ENCODE data around the gene TMUB1. TPM values are rescaled to one million over a fixed set of nuclear protein-coding genes. Genes with fewer than 3 reads are reported as not detected.

TMUB1 gene
- total and polyA plus RNA-seq, 2 donors (not counting 3 experiments of a cell fraction or from before 2014, with no cell fraction given), result 41.3 to 45.3 TPM

GRCh38 chr7:151081170-151082101 lies 1.9 kb downstream of the TMUB1 start:
- H3K27ac ChIP-seq (ENCODE audit: insufficient read depth, low read depth, low read length), result peak overlapping the region; percentile 53
- H3K9me3 ChIP-seq (replicated peaks; ENCODE audit: control insufficient read depth, insufficient read depth, low read length), result no peaks in the 10 kb centered on the region
- DNase-seq (ENCODE audit: low read depth, low spot score) (no peak), FAIRE-seq (no peak)
- intact Hi-C loops (cut with micrococcal nuclease) (no loop called here), dilution Hi-C loops (cut with MboI; ENCODE audit: extremely low pct_ligation_motif_present, low sequenced_read_pairs) (no loop called here)
- peak overlapping the region; percentile 71 for H3K4me2 ChIP-seq (ENCODE audit: insufficient read depth, low read length)
- H3K36me3 ChIP-seq (ENCODE audit: control insufficient read depth in 2 of 2, extremely low read depth in 1 of 2, insufficient read depth in 2 of 2, low read length in 2 of 2), result no peaks in the 10 kb centered on the region
- H3K79me2 ChIP-seq (ENCODE audit: control insufficient read depth, insufficient read depth, low read length), result peaks cover 28% of the 10 kb centered on the region
- H3K4me1 ChIP-seq (ENCODE audit: control insufficient read depth, extremely low read depth, insufficient read depth, low read length), result peaks cover 42% of the 10 kb centered on the region
- H2AFZ ChIP-seq (ENCODE audit: low read depth, low read length), result no peak overlapping the region
- H4K20me1 ChIP-seq (replicated peaks; ENCODE audit: control insufficient read depth, extremely low read depth, insufficient read depth, low read length), result no peaks in the 10 kb centered on the region
- no peaks in the 10 kb centered on the region for H3K27me3 ChIP-seq (ENCODE audit: control insufficient read depth in 2 of 2, insufficient read depth in 2 of 2, low read length in 2 of 2)
- no peaks in the 10 kb centered on the region for H3K9me1 ChIP-seq (replicated peaks; ENCODE audit: control insufficient read depth, extremely low read depth, insufficient read depth, low read length)
- ChIA-PET POLR2A (interaction anchor here (1.0 kb wide), 1 partner anchor 14 kb away, joined by 7 read pairs; no protein-coding TSS in a partner anchor), CTCF (interaction anchor here (0.9 to 1.4 kb wide), 8 partner anchors 10 to 551 kb away, joined by 3 to 6 read pairs (median 4); no protein-coding TSS in a partner anchor)
- peak overlapping the region in 2 of 3 experiments; percentile 17 to 18 for H3K4me3 ChIP-seq (replicated peaks in 1 of 3; ENCODE audit: insufficient read depth in 1 of 3, low read depth in 1 of 3, low read length in 3 of 3)
- peak overlapping the region; percentile 88 for H3K9ac ChIP-seq (replicated peaks; ENCODE audit: extremely low read depth, insufficient read depth, low read length)
- no TSS peak for BruUV-seq (replicated peaks)
- no peak for TF ChIP-seq POLR2AphosphoS5 (IDR thresholded peaks at IDR 0.05; ENCODE audit: insufficient read depth, low read depth, low read length)

- intact Hi-C loops (cut with micrococcal nuclease), result loop anchor here (1.0 kb wide), 4 partner anchors 9 to 52 kb away; partner anchors contain the start of gene ABCB8
- POLR2A ChIA-PET, result interaction anchor here (1.0 kb wide), 1 partner anchor 13 kb away, joined by 7 read pairs; no protein-coding TSS in a partner anchor
These were observed 2.6 kb downstream of the TMUB1 start, which contains the start of gene FASTK for GRCh38 chr7:151080522-151081169. FASTK (minus strand) TSS chr7:151080809; CDS start chr7:151080766, 43 bp downstream.

More at GRCh38 chr7:151080522-151081169, 2.6 kb downstream of the TMUB1 start, which contains the start of gene FASTK:
- CTCF ChIA-PET, result interaction anchor here (0.9 to 1.4 kb wide), 9 partner anchors 9 to 552 kb away, joined by 3 to 6 read pairs (median 4); no protein-coding TSS in a partner anchor
- Histone ChIP-seq H3K4me3 (replicated peaks in 1 of 3; ENCODE audit: insufficient read depth in 1 of 3, low read depth in 1 of 3, low read length in 3 of 3) (peak within 1 kb of the TSS; percentile 29 to 75 (median 53)), H3K9me1 (replicated peaks; ENCODE audit: control insufficient read depth, extremely low read depth, insufficient read depth, low read length) (no peaks in the 10 kb centered on the region), H3K36me3 (ENCODE audit: control insufficient read depth in 2 of 2, extremely low read depth in 1 of 2, insufficient read depth in 2 of 2, low read length in 2 of 2) (peaks cover 2 to 3% of the 10 kb centered on the region in 2 experiments), H2AFZ (ENCODE audit: low read depth, low read length) (peak within 1 kb of the TSS; percentile 39), H3K79me2 (ENCODE audit: control insufficient read depth, insufficient read depth, low read length) (peaks cover 28% of the 10 kb centered on the region), H3K27me3 (ENCODE audit: control insufficient read depth in 2 of 2, insufficient read depth in 2 of 2, low read length in 2 of 2) (no peaks in the 10 kb centered on the region), H4K20me1 (replicated peaks; ENCODE audit: control insufficient read depth, extremely low read depth, insufficient read depth, low read length) (no peaks in the 10 kb centered on the region), H3K27ac (ENCODE audit: insufficient read depth, low read depth, low read length) (peak within 1 kb of the TSS; percentile 53), H3K9ac (replicated peaks; ENCODE audit: extremely low read depth, insufficient read depth, low read length) (peak within 1 kb of the TSS; percentile 88), H3K4me1 (ENCODE audit: control insufficient read depth, extremely low read depth, insufficient read depth, low read length) (peaks cover 39% of the 10 kb centered on the region), H3K9me3 (replicated peaks; ENCODE audit: control insufficient read depth, insufficient read depth, low read length) (no peaks in the 10 kb centered on the region), H3K4me2 (ENCODE audit: insufficient read depth, low read length) (peak within 1 kb of the TSS; percentile 71)
- dilution Hi-C loops (cut with MboI; ENCODE audit: extremely low pct_ligation_motif_present, low sequenced_read_pairs), result no loop called here
- DNase-seq (ENCODE audit: low read depth, low spot score), result peak; percentile 91
- no TSS peak for BruUV-seq (replicated peaks)
- peak; percentile 98 for FAIRE-seq
- TF ChIP-seq EZH2 (IDR thresholded peaks at IDR 0.05; ENCODE audit: borderline replicate concordance, low read depth, low read length, severe bottlenecking) (no peak), JUN (IDR thresholded peaks at IDR 0.05; ENCODE audit: borderline replicate concordance, insufficient read depth, insufficient read length, low read depth) (no peak), POLR2A (IDR thresholded peaks at IDR 0.05; ENCODE audit: low read depth, low read length) (peak; percentile 84), GATA2 (IDR thresholded peaks at IDR 0.05; ENCODE audit: insufficient read depth, insufficient read length, low read depth, low read length) (no peak), POLR2AphosphoS5 (IDR thresholded peaks at IDR 0.05; ENCODE audit: insufficient read depth, low read depth, low read length) (peak; percentile 91)

All from endothelial cell of umbilical vein (primary cell).